D721Med (cell line): ENCODE data around the gene ZNF234.
A peak's percentile ranks its signal among the peaks of the same experiment; 100 is the strongest.
"Not testable (repeated sequence)": the region's sequence is repeated elsewhere in the genome, so short reads cannot be mapped to it uniquely, and the experiment has no call there.

Source experiments
- DNase-seq: peaks from one replicate; pipeline ENCODE4 v3.0.0; 2011; ENCODE audit warnings: low spot score; ENCODE audit not compliant: insufficient read length
- FAIRE-seq: peaks from 2 replicates; lab custom pipeline; 2011; peaks lifted over from hg19 to GRCh38; lab: Jason Lieb, UNC
- TF ChIP-seq, protein P1 (sequence below): IDR thresholded peaks from 2 replicates; pipeline ENCODE4 v1.5.1; 2012; ENCODE audit warnings: mild to moderate bottlenecking, control low read depth; ENCODE audit not compliant: insufficient read depth; ENCODE audit errors: missing control alignments

The ZNF234 gene

DNA sequence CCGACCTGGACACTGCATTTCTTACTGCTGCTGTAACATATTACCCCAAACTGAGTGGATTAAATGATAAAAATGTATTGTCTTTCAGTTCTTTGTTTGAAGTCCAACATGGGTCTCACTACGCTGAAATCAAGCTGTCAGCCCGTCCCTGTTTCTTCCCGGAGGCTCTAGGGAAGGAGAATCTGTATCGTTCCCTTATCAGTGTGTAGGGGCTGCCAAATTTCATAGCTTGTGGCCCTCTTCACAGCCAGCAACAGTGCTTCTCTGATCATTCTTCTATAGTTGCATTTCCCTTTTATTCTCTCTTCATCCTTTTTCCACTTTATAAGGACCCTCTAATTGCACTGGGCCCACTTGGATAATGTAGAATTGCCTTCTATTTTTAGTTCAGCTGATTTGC lies 10.1 kb downstream of the ZNF234 start:
- TF ChIP-seq, protein P1, sequence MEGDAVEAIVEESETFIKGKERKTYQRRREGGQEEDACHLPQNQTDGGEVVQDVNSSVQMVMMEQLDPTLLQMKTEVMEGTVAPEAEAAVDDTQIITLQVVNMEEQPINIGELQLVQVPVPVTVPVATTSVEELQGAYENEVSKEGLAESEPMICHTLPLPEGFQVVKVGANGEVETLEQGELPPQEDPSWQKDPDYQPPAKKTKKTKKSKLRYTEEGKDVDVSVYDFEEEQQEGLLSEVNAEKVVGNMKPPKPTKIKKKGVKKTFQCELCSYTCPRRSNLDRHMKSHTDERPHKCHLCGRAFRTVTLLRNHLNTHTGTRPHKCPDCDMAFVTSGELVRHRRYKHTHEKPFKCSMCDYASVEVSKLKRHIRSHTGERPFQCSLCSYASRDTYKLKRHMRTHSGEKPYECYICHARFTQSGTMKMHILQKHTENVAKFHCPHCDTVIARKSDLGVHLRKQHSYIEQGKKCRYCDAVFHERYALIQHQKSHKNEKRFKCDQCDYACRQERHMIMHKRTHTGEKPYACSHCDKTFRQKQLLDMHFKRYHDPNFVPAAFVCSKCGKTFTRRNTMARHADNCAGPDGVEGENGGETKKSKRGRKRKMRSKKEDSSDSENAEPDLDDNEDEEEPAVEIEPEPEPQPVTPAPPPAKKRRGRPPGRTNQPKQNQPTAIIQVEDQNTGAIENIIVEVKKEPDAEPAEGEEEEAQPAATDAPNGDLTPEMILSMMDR: no peak
- no peak for DNase-seq
- no peak for FAIRE-seq

DNA sequence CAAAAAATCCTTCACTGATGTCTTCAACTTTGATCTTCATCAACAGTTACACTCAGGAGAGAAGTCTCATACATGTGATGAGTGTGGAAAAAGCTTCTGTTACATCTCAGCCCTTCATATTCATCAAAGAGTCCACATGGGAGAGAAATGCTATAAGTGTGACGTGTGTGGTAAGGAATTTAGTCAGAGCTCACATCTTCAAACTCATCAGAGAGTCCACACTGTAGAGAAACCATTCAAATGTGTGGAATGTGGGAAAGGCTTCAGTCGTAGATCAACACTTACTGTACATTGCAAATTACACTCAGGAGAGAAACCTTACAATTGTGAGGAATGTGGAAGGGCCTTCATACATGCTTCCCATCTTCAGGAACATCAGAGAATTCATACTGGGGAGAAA lies 15.1 kb downstream of the ZNF234 start:
- TF ChIP-seq, protein P1: no peak
- DNase-seq (no peak), FAIRE-seq (no peak)

DNA sequence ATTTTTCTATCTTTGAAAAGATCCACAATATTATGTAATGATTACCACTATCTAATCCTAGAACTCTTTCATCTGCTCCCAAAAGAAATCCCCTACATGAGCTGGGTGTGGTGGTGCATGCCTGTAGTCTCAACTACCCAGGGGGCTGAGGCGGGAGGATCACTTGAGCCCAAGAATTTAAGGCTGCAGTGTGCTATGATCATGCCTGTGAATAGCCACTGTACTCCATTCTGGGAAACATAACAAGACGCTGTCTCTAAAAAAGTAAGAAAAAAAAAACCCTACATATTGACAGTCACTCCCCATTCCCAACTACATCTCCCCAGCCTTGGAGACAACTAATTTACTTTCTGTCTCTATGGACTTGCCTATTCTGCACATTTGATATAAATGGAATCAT lies 22.4 kb downstream of the ZNF234 start:
- FAIRE-seq: no peak
- TF ChIP-seq, protein P1: no peak
- no peak for DNase-seq

DNA sequence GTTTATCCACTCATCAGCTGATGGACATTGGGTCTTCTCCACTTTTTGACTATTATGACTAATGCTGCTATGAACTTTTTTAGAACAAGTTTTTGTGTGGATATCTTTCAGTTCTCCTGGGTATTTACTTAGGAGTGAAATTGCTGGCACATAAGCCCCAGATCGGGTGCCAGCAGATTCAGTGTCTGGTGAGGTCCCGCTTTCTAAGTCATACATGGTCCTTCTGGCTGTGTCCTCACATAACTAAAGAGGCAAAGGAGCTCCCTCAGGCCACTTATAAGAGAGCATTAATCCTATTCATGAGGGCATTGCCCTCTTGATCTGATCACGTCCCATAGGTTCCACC lies 22.9 kb downstream of the ZNF234 start:
- TF ChIP-seq, protein P1: no peak
- FAIRE-seq: no peak

DNA sequence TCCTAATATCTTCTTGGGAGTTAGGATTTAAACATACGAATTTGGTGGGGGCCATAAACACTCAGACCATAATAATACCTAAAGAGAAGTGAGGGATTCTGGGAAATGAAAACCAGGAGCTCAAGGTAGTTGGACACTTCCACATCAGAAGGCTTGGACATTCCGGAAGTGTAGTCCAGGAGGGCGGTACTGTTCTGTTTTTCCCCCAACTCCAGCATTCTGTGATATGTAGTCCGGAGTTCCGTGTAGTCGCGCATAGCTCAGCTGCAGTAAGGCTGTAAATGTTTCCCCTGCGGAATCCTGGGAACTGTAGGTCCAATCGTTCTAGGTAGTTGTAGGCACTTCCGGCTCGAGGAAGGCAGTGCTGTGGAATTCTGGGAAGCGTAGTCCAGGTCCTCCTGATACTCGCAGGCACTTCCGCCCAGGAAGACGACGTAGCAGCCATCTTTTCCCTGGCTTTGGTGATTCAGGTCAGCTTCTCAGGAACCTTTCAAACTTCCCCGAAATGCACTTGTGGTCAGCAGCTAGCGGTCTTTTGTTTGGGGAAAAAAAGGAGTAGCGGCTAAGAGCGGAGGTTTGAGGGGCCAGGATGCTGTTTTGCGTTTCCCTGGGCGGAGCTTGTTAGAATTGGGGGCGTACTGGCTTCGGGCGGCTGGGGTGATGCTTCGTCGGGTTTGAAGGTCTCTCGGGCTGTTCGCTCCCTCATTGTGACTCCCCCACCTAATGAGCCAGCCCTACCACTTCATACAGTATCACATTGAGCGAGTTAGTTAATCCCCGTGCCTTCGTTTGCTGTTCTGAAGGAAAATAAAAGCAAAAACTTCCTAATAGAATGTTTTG lies 23.5 kb downstream of the ZNF234 start, which contains the start of gene ZNF226:
Gene ZNF226 (plus strand): TSS at position 428 of the 840 bp plus-strand sequence. CDS start 4,981 bp downstream, outside the sequence.
- FAIRE-seq (peak; percentile 94), DNase-seq (peak; percentile 38)
- TF ChIP-seq, protein P1: no peak

More for the DNA sequence above, 22.9 kb downstream of the ZNF234 start:
- DNase-seq: no peak

DNA sequence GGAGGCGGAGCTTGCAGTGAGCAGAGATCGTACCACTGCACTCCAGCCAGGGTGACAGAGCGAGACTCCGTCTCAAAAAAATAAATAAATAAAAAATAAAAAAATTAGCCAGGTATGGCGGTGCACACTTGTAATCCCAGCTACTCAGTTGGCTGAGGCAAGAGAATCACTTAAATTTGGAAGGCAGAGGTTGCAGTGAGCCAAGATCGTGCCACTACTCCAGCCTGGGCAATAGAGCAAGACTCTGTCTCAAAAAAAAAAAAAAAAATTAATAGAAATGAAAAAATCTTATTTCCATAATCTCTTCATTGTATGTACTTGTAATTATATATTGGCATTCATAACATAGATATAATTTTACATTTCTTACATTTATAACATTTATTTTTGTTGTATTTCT lies 29.3 kb downstream of the ZNF234 start:
- DNase-seq, FAIRE-seq: not testable (repeated sequence)

DNA sequence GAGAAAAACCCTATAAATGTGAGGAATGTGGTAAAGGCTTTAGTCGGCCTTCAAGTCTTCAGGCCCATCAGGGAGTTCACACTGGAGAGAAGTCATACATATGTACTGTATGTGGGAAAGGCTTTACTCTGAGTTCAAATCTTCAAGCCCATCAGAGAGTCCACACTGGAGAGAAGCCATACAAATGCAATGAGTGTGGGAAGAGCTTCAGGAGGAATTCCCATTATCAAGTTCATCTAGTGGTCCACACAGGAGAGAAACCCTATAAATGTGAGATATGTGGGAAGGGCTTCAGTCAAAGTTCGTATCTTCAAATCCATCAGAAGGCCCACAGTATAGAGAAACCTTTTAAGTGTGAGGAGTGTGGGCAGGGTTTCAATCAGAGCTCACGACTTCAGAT lies 35.2 kb downstream of the ZNF234 start:
- FAIRE-seq (no peak), DNase-seq (no peak)
- TF ChIP-seq, protein P1: no peak
